ENCODE measurements around the gene SLC13A2. TPM values are rescaled to one million over a fixed set of nuclear protein-coding genes. Genes with fewer than 3 reads are reported as not detected.
"Not testable (repeated sequence)": the region's sequence is repeated elsewhere in the genome, so short reads cannot be mapped to it uniquely, and the experiment has no call there.

SLC13A2 gene, protein sequence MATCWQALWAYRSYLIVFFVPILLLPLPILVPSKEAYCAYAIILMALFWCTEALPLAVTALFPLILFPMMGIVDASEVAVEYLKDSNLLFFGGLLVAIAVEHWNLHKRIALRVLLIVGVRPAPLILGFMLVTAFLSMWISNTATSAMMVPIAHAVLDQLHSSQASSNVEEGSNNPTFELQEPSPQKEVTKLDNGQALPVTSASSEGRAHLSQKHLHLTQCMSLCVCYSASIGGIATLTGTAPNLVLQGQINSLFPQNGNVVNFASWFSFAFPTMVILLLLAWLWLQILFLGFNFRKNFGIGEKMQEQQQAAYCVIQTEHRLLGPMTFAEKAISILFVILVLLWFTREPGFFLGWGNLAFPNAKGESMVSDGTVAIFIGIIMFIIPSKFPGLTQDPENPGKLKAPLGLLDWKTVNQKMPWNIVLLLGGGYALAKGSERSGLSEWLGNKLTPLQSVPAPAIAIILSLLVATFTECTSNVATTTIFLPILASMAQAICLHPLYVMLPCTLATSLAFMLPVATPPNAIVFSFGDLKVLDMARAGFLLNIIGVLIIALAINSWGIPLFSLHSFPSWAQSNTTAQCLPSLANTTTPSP
- total RNA-seq: under 1 TPM in 1 of 4 donors, not detected in 3; 0.34 TPM

GRCh38 chr17:28473542-28473941, at the start of gene SLC13A2:
Gene SLC13A2, plus strand, starts transcription at chr17:28473644. Its CDS starts 69 bp downstream, at chr17:28473713.
- H3K9me3 ChIP-seq: no peaks in the 10 kb centered on the region
- in situ Hi-C loops (cut with MboI; ENCODE audit: low sequenced_read_pairs in 4 of 4): no loop called here

DNA sequence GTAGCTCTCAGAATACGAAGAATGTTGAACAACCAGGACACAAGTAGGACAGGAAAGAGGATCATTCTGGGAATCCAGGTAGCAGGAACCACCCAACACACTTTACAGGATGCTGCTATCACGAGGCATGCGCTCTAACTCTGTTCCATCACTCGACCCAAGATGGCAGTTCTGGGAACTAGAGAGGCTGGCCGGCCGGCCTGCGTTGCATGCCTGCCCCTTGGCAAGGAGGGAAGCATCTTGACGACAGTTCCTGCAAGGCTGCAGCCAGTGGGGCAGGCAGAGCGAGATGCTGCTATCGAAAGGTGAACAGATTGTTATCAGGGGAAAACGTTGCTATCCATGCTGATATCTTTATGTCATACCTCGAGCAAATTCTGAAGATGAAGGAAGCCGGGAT, 48.2 kb upstream of the SLC13A2 start:
- in situ Hi-C loops (cut with MboI; ENCODE audit: low sequenced_read_pairs in 4 of 4) (no loop called here), intact Hi-C loops (cut with DNase I; ENCODE audit: low total_unique reads) (no loop called here)
- H3K4me1 ChIP-seq: no peaks in the 10 kb centered on the region

More at GRCh38 chr17:28473542-28473941, at the start of gene SLC13A2:
- DNase-seq (no peak), ATAC-seq (no peak)
- H3K36me3 ChIP-seq: no peaks in the 10 kb centered on the region
- TF ChIP-seq POLR2A (IDR thresholded peaks at IDR 0.05) (no peak), CTCF (IDR thresholded peaks at IDR 0.05 in 4 of 5, conservative IDR thresholded peaks at IDR 0.05 in 1 of 5) (no peak)
- H3K27ac ChIP-seq: no peak within 1 kb of the TSS
- H3K4me1 ChIP-seq: no peaks in the 10 kb centered on the region
- no peak within 1 kb of the TSS for H3K4me3 ChIP-seq
- H3K27me3 ChIP-seq: no peaks in the 10 kb centered on the region
- intact Hi-C loops (cut with DNase I; ENCODE audit: low total_unique reads): no loop called here

DNA sequence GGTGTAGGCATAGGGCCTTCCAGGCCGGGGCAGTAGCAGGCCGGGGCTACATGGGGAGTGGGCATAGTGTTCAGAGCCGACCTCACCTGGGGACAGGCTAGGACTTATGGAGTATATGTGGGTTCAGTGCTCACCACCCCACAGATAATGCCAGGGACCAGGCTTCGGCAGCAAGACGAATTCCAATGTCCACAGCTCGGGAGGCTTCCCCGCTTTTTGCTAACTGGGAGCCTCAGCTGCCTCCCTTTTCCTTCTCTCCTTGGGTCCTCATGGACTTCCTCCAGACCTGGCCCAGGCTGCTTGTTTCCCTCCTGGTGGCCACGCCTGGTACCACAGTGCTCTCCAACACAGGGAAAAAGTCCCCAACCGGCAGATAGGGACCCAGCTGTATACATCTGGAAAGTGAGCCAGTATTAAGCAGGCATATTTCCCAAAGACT, 47.3 kb upstream of the SLC13A2 start:
- Histone ChIP-seq H3K36me3 (no peaks in the 10 kb centered on the region), H3K27ac (no peak overlapping the region), H3K4me3 (no peak overlapping the region), H3K4me1 (no peaks in the 10 kb centered on the region), H3K27me3 (peaks cover 0 to 2% (median 0%) of the 10 kb centered on the region in 3 donors), H3K9me3 (no peaks in the 10 kb centered on the region)
- ATAC-seq: no peak
- intact Hi-C loops (cut with DNase I; ENCODE audit: low total_unique reads) (no loop called here), in situ Hi-C loops (cut with MboI; ENCODE audit: low sequenced_read_pairs in 4 of 4) (no loop called here)
- no peak for DNase-seq
- TF ChIP-seq POLR2A (IDR thresholded peaks at IDR 0.05) (no peak), CTCF (IDR thresholded peaks at IDR 0.05 in 4 of 5, conservative IDR thresholded peaks at IDR 0.05 in 1 of 5) (no peak)

More for the DNA sequence above, 48.2 kb upstream of the SLC13A2 start:
- Histone ChIP-seq H3K27me3 (no peaks in the 10 kb centered on the region), H3K27ac (no peak overlapping the region), H3K9me3 (no peaks in the 10 kb centered on the region), H3K36me3 (no peaks in the 10 kb centered on the region), H3K4me3 (no peak overlapping the region)
- TF ChIP-seq CTCF (IDR thresholded peaks at IDR 0.05 in 4 of 5, conservative IDR thresholded peaks at IDR 0.05 in 1 of 5): no peak
- TF ChIP-seq POLR2A (IDR thresholded peaks at IDR 0.05): no peak
- DNase-seq (no peak), ATAC-seq (no peak)

- TF ChIP-seq CTCF (IDR thresholded peaks at IDR 0.05 in 4 of 5, conservative IDR thresholded peaks at IDR 0.05 in 1 of 5) (no peak), POLR2A (IDR thresholded peaks at IDR 0.05) (no peak)
- ATAC-seq (no peak), DNase-seq (no peak)
- Histone ChIP-seq H3K36me3 (no peaks in the 10 kb centered on the region), H3K4me1 (no peaks in the 10 kb centered on the region), H3K27me3 (peaks cover 0 to 2% (median 0%) of the 10 kb centered on the region in 3 donors), H3K27ac (no peak overlapping the region), H3K4me3 (no peak overlapping the region), H3K9me3 (no peaks in the 10 kb centered on the region)
- in situ Hi-C loops (cut with MboI; ENCODE audit: low sequenced_read_pairs in 4 of 4): no loop called here
- intact Hi-C loops (cut with DNase I; ENCODE audit: low total_unique reads): no loop called here
Observed at GRCh38 chr17:28427371-28427770, 46.1 kb upstream of the SLC13A2 start.

GRCh38 chr17:28427982-28428381, 45.5 kb upstream of the SLC13A2 start:
- H3K4me1 ChIP-seq; H3K9me3 ChIP-seq; H3K4me3 ChIP-seq; H3K36me3 ChIP-seq; ATAC-seq; H3K27me3 ChIP-seq; in situ Hi-C loops (cut with MboI; ENCODE audit: low sequenced_read_pairs in 4 of 4); DNase-seq; H3K27ac ChIP-seq; intact Hi-C loops (cut with DNase I; ENCODE audit: low total_unique reads): not testable (repeated sequence)

Measured in gastrocnemius medialis (tissue), 4 donors.